NCI-H146 (cell line): ENCODE results near the gene LHX3.
"Not testable (repeated sequence)": the region's sequence is repeated elsewhere in the genome, so short reads cannot be mapped to it uniquely, and the experiment has no call there.

ENCODE experiments used
- DNase-seq: peaks from one replicate; lab custom pipeline; 2025; lab: John Stamatoyannopoulos, UW

Gene LHX3

DNA sequence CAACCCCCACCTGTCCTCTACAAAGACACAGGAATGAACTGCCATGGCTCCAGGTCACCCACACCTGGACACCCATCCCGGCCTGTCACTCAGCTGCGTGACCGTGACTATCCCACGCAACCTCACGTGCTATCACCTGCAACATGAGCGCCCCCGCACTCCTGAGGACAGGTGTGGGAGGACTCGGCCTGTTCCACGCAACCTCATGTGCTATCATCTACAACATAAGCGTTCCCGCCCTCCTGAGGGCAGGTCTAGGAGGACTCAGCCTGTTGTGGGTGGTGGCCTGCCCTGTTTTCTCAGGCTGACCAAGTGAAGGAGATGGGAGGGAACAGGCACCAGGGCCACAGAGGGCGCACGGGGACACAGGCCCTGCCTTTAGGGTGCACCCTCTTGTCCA is 36.6 kb upstream of the LHX3 start:
- no peak for DNase-seq

DNA sequence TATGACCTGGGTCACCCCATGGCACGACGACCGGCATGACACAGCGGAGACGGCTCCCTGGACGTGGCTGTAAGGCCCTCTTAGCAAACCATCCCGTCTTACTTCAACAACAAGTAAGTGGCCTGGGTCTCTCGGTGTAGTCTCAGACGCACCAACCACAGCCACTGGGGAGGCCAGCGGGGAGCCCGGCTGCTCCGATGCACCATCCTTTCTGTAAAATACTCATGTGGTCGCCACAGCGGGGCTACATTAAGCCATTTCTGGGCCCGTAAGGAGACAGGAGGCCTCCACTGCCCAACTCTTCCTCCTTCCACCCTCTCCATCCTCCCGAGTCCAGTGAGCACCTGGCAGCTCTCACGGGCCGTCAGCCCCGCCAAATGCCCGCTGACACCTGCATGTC is 36.0 kb upstream of the LHX3 start:
- no peak for DNase-seq

DNA sequence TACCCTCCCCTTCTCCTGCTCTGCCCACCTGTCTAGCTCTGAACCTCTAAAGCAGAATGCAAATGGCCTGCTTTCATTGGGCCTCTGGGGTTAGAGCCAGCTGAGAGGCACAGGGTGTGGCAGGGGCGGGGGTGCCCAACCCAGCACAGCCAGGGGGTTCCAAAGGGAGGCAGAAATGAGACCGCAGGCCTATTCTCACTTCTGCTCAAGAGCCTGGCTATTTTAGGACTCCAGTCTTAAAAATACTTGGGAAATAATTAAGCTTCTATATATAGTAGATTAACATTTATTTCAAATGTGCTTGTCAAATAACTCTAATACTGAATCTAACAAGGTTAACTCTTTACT is 35.0 kb upstream of the LHX3 start:
- DNase-seq, result no peak

DNA sequence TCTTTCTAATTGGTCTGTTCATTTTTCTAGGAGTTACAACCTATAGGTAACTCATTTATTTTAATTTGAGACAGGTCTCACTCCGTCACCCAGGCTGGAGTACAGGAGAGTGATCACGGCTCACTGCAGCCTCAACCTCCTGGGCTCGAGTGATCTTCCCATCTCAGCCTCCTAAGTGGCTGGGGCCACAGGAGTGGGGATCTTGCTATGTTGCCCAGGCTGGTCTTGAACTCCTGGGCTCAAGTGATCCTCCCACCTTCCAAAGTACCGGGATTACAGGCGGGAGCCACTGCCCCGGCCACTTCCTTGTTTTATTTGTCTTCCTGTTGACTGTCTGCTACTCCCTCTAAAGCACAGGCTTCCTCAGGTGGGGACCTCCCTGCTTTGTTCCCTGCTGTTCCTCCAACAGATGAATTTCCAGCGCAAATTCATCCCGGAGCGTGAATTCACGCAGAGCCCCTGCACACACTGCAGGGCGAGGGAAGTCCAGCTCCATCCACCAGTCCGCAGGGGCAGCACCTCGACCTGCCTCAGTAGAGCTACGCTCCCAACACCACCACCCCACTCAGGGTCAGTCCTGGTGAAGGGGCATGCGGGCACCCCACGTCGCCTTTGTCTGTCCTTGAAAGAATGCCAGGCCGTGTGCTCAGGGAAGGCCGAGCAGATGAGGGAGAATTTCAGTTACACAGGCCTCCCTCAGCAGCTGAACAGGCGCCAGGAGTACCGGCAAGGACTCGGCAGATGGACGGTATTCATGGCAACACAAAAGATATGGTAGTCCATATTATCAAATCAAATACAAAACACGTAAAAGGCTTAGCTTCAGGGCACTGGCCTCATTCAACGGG is 34.4 kb upstream of the LHX3 start:
- DNase-seq, result peak; percentile 84

DNA sequence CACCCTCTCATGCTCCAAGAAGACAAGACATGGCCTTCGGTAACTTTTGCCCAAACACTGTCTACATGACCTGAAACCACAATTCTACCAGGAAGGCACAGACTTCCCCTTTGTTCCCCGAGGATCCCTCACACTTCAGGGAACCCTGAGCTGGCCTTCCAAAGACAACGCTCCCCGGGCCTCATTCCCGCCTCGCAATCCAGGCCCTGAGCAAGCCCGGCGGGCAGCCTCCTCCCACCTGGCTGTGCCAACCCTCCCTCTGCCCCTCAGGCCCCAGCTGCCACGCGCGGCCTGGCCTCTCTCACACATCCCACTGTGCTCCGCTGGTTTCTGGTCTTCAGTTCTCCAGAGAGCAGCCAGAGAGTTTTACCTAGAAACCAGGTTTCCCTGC is 33.4 kb upstream of the LHX3 start:
- peak; percentile 7 for DNase-seq

DNA sequence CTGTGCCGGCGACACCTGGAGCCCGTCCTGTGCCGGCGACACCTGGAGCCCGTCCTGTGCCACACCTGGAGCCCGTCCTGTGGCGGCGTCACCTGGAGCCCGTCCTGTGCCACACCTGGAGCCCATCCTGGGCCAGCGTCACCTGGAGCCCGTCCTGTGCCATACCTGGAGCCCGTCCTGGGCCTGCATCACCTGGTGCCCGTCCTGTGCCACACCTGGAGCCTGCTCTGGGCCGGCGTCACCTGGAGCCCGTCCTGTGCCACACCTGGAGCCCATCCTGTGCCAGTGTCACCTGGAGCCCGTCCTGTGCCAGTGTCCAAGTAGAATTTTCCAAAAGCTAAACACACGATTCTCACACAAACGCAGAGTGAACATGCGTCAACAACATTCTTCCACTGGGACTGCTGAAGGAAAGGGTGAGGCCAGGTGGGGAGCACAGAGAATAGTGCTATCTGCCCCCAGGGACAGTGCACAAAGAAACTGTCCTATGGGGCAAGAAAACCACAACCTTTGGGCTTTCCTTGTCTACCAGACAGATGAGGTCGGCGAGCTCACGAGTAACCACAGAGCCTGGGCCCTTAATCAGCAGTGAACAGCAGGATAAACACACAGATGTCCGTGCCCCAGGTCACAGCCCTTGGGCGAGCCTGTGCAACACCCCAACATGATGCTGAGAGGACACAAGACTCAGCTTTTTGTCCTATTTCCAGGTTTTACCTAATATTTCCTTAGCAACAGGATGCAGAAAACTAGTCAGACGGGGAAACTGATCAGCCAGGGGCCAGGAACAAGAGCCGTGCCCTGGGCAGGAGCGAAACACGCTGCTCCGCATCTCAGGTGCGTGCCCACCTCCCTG is 32.8 kb upstream of the LHX3 start:
- no peak for DNase-seq

DNA sequence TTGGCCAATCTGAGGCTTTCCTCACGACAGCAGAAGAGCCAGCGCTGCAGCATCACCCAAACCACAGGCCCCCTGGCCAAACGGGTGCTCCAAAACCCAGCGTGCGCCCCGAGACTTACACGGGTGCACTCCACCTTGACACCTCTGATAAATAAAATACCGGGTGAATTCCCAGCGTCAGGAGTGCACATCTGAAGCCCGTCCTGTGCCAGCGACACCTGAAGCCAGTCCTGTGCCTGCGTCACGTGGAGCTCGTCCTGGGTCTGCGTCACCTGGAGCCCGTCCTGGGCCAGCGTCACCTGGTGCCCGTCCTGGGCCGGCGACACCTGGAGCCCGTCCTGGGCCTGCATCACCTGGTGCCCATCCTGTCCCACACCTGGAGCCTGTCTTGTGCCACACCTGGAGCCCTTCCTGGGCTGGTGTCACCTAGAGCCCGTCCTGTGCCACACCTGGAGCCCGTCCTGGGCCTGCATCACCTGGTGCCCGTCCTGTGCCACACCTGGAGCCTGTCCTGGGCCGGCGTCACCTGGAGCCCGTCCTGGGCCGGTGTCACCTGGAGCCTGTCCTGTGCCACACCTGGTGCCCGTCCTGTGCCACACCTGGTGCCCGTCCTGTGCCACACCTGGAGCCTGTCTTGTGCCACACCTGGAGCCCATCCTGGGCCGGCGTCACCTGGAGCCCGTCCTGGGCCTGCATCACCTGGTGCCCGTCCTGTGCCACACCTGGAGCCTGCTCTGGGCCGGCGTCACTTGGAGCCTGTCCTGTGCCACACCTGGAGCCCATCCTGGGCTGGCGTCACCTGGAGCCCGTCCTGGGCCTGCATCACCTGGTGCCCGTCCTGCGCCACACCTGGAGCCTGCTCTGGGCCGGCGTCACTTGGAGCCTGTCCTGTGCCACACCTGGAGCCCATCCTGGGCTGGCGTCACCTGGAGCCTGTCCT is 31.8 kb upstream of the LHX3 start:
- DNase-seq, result not testable (repeated sequence)

DNA sequence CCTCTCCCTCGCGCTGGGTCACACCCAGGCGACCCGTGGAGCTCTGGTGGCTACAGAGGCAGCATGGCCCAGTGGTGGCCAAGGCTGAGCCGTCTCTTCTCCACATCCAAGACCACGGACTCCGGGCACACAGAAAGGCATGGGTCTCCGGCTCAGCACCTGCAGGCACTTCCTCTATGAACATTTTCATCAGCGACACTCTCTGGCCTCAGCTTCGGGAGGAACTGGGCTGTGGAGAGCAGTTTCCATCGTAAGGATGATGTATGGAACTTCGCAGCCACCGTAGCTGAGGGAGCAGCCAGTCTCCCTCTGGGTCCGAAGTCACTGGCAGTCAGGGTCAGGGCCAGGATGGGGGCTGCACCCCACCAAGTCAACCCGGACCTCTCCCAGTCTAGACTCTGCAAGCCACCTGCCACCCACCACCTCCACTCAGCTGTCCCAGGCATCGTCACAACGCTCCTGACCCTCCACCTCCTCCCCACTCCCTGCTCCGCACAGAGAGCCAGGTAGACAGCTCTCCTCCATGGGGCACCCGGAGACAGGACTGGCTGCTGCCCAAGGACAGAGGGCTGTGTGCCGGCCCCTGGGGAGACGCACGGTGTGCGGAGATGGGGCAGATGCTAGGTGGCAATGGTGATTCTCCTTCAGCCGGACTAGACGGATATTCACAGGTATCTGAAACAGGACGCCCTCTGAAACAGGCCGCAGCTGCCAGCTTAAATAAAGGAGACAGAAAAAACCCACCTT is 31.0 kb upstream of the LHX3 start:
- no peak for DNase-seq

DNA sequence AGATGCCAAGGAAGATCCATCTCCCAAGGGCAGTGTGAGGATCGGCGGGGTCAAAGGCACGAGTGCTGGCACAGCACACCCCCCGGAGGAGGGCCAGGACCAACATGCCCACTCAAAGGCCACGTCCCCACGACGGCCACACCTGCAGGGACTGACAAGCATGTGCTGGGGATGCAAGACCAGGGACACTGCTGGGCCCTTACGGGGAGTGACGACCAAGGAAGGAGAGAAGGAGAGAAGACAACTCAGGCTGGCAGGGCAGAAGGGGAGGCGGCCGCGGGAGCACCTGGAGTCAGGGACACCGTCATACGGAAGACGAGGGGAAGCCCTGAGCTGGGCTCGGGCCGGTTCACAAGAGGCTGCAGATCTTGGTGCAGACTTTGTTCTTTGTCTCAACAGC is 30.2 kb upstream of the LHX3 start:
- DNase-seq, result no peak

DNA sequence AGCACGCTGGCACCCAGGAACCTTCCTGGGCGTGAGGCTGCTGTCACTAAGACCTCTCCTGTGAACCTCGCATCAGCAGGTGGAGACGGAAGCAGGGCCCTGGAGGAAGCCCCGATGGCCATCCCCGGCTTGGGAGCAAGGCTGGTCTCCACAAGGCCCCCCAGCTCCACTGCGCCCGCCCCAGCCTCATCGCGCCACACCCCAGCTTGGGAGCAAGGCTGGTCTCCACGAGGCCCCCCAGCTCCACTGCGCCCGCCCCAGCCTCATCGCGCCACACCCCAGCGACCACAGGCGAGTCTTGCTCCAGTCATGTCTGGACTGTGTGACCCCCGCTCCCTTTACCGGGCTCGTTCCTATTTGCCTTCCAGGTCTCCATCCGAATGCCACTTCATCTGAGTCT is 29.7 kb upstream of the LHX3 start:
- DNase-seq, result no peak

DNA sequence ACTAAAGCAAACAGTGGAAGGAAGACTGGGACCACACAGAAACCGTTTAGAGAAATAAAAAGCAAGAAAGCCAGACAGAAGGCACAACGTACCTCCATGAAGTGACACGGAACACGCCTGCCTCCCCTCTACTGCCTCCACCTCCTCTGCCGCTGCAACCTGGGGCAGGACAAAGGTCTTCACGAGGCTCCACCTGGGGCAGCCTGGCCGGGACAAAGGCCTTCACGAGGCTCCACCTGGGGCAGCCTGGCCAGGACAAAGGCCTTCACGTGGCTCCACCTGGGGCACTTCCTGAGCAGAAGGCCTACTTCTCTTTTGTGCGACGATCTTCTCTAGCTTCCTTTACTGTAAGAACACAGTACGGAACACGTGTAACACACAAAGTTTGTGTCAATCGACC is 28.9 kb upstream of the LHX3 start:
- no peak for DNase-seq

DNA sequence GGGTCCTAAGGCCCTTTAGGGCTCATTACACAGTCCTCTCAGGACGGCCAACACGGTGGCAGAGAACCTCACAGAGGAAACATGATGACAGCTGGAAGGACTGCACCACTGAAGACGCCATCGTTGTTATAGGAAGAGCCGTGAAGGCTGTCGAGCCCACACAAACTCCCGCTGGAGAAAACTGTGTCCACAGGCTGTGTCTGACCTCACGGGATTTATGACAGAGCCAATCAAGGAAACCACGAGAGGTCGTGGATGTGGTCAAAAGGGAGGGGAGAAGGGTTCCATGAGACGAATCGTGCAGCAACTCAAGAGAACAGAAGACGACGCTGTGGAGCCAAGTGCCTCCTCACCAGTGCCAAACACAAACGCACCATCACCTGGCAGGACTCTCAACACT is 28.5 kb upstream of the LHX3 start:
- DNase-seq, result no peak

DNA sequence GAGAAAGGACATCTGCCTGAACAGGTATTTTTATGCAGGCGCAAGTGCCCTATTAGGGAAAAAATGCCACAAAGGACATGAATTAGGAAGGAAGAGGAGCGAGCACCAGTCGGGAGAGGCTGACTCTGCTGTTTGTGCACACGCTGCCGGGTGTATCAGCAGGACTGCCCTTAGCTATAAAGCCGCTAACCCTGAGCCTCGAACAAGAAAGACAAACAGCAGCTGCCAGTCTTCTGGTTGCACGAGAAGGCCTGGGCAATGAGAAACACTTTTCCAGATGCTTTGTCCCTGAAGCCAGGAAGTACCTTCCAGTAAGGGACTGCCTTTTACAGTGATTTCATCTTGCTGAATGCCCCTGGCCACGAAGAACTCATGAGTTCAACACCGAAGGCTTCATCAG is 28.0 kb upstream of the LHX3 start:
- no peak for DNase-seq

DNA sequence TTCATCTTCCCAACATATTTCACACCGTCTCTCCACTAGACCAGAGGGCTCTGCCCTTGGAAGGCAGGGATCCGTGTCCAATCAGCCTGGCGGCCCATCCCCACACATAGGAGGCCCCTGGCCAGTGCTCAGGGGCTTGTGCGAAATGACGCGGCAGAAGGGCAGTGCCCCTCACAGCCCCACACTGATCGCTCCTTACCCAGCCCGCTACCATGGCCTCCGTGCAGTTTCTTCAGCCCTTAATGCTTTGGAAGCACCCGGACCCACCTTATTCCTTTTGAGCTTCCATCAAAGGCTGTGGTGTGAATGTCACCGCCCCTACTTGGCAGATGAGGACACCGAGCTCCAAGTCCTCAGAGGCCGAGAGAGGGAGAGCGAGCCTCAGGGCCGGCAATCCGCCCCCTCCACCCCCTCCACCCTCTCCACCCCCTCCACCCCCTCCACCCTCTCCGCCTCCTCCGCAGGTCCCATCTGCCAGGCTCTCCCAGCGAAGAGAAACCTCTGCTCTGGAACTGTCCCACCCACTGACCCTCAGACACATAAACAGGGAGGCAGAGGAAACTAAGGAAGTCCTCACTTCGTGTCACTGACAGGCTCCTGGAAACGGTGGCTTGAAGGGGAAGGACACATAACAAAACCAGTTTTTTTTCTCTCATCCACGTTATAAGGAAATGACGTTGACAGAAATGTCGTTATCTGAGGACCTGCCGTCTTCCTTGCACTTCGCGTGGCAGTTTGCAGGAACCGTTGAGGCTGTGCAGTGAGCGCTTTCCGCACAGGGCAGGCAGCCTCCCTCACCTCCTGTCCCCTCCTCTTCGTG is 26.8 kb upstream of the LHX3 start:
- DNase-seq, result no peak

DNA sequence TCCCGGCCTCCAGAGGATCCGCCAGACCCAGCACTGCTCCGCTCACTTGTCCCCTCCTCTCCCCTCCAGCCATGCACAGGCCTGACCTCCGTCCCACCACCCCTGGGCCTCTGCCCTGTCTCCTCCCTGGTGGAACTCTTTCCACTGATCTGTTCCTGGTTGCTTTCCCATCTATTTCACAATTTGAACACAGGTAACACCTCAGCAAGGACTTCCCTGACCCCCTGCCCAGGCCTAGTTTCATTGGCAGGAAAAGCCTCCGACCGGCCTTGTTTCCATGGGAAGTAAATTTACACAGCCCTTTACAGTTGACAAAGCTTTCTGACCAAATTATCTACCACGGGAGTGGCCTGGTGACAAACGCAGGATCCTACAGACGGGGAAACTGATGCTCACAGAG is 25.8 kb upstream of the LHX3 start:
- no peak for DNase-seq

DNA sequence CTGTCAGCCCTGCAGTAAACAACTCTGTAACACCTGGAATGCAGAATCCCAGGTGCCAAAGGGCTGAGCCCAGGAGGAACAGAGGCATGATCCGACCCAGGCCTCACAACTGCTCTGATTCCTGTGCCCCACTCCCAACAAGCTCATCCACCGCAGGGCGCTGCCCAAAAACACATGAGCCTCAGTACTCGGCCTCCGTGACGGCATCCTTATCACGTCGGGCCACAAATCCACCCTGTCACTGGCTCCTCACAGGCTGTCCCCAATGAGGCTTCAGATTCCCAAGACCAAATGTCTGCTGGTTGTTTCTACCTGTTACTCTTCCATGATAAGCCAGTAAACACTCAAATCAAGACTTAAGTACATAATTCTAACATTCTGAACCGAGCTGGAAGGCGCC is 25.4 kb upstream of the LHX3 start:
- DNase-seq, result no peak

DNA sequence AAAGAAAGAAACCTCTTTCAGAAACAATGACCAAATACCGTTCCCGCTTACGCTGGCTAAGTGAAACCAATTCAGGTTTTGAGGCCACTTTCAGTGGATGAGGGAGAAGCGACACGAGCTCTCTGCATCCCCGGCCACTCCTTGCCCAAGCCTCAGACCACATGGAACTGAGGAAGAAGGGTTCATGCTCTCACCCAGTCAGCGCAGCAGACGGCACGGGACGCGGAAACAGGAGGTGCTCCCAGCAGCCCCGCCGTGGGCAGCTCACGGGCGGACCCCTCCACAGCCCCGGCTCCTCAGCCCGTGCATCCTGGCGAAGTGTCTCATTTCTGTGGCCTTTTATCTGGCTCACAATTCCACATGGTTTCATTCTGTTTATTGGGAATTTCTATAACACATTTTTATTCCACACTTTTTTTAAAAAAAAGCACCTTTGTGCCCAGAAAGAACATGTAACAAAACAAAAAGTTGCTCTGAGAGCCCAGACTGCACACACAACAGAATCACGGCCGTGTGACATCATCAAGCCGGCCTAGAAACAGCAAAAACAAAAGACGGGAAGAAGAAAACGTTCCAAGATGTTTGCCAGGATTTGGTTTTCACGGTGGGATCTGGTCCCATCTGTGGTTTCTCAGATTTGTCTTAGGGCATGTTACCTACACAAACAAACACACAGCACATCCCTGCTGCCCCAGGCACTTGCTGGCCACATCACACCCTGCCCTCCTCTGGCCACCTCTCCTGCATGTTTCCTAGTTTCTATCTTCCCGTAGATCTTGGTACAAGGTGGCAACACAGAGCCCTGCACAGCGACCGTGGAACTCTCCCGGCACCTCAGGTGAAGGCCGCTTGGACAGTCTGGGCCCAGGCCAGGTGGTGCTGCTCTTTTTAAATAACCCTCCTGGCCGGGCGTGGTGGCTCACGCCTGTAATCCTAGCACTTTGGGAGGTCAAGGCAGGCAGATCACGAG is 24.5 kb upstream of the LHX3 start:
- DNase-seq, result no peak

DNA sequence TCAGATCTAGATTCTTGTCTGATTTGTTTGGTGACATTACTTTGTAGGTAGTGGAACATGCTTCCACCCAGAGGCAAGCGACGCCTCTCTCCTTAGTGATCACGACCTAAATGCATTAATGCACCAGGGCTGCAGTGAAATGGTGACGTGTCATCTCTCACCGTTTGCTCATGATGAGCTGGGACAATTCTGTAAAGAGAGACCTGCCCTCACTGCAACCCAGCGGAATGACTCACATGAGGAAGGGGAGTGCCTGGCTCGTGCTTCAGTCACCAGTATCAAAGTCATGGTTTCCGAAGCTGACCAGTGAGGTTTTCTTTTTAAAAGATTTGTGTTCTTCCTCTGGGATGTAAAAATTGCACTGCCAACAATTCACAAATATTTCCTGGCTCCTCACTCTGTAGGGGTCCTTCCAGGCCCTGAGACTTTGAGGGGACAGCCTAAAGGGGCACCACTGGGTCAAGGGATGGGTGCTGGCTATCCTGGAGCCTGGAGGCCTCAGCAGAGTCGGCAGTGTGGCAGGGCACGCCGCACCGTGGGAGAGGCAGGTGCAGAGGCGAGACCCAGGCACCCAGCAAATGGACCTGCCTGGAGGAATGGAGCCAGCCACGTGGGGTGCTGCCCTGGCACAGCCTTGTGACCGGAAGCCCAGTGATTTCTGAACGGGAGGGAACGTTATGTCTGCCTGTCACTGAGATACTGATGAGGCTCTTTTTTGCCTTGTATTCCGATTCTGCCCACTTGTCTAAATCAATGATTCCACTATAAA is 23.4 kb upstream of the LHX3 start:
- DNase-seq, result no peak
